Spleen (tissue), 7 donors: ENCODE data around the gene FLNB.

ENCODE experiments used
- POLR2AphosphoS5 ChIP-seq, 3 donors: sonication (generic); formaldehyde crosslinking; IDR thresholded peaks; one replicate each; pipeline ENCODE4 v1.5.1; 2017; ENCODE audit warnings: antibody characterized with exemption in 3 of 3
- TF ChIP-seq, protein P1 (sequence below), 11 experiments: fragments of 200-600 bp in 7 of 11; fragments of 450-650 bp in 4 of 11; sonication (generic) in 4 of 11; IDR thresholded peaks in 8 of 11; conservative IDR thresholded peaks in 3 of 11; 1 replicate in 7 of 11; 2 replicates in 4 of 11; pipeline versions ENCODE4 v1.4.0 to v1.8.0; 2016 to 2021; ENCODE audit warnings: antibody characterized with exemption in 11 of 11, inconsistent platforms in 4 of 11, mild to moderate bottlenecking in 1 of 11
- donor health status: DM: no; HTN: no; CAD: no; lungs with moderate emphysema.
- donor health status: DM: no; HTN: no; CAD: no.
- donor health status: DM: no; HTN: no; CAD: no.

DNA sequence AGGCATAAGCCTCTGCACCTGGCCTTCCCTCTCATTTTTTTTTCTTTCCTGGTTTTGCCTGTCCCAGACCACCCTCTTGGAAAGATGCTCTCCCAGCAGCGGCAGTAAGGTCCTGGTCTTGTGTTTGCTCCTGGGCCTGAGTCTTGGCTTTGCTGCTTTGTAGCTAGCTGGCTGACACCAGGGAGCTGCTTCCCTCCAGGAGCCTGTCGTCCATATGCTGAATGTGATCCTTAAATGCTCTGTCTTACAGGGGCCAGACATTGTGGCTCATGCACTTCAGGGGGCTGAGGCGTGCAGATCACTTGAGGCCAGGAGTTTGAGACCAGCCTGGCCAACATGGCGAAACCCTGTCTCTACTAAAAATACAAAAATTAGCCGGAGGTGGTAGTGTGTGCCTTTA, 17.2 kb downstream of the FLNB start:
- TF ChIP-seq, protein P1, sequence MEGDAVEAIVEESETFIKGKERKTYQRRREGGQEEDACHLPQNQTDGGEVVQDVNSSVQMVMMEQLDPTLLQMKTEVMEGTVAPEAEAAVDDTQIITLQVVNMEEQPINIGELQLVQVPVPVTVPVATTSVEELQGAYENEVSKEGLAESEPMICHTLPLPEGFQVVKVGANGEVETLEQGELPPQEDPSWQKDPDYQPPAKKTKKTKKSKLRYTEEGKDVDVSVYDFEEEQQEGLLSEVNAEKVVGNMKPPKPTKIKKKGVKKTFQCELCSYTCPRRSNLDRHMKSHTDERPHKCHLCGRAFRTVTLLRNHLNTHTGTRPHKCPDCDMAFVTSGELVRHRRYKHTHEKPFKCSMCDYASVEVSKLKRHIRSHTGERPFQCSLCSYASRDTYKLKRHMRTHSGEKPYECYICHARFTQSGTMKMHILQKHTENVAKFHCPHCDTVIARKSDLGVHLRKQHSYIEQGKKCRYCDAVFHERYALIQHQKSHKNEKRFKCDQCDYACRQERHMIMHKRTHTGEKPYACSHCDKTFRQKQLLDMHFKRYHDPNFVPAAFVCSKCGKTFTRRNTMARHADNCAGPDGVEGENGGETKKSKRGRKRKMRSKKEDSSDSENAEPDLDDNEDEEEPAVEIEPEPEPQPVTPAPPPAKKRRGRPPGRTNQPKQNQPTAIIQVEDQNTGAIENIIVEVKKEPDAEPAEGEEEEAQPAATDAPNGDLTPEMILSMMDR (IDR thresholded peaks at IDR 0.05 in 8 of 11, conservative IDR thresholded peaks at IDR 0.05 in 3 of 11) = no peak
- no peak for TF ChIP-seq POLR2AphosphoS5 (IDR thresholded peaks at IDR 0.05)
